Measurements from ENCODE around the gene MAX.
A peak's percentile ranks its signal among the peaks of the same experiment; 100 is the strongest.

The MAX gene

GRCh38 chr14:65110525-65110924 is 8.2 kb upstream of the MAX start:
- H3K4me1 ChIP-seq (ENCODE audit: control insufficient read depth, low read depth, low read length), result no peaks in the 10 kb centered on the region
- no peak overlapping the region for H2AK5ac ChIP-seq (ENCODE audit: low read length)
- no peak overlapping the region for H3K27ac ChIP-seq (ENCODE audit: low read depth, low read length)
- no peak overlapping the region for H2BK15ac ChIP-seq (replicated peaks; ENCODE audit: low read depth)
- peak; percentile 57 for DNase-seq
- no peak overlapping the region for H3K4me2 ChIP-seq (ENCODE audit: low read length)
- no peak overlapping the region for H4K5ac ChIP-seq (ENCODE audit: low read length)
- peak overlapping the region; percentile 7 for H3K56ac ChIP-seq (ENCODE audit: low read length)
- H3K23ac ChIP-seq (ENCODE audit: low read length), result no peak overlapping the region
- no CpG with 5 or more reads among the region's 5 CpGs for WGBS (ENCODE audit: extremely low coverage, insufficient coverage, low lambda C conversion rate)
- no peaks in the 10 kb centered on the region for H3K27me3 ChIP-seq (ENCODE audit: insufficient read depth, low read length, poor library complexity)
- no peaks in the 10 kb centered on the region for H3K36me3 ChIP-seq (ENCODE audit: control insufficient read depth, insufficient read depth, low read length)
- H3K4me3 ChIP-seq (ENCODE audit: low read length), result no peak overlapping the region
- no peak overlapping the region for H3K4ac ChIP-seq (ENCODE audit: low read depth, low read length)
- no peaks in the 10 kb centered on the region for H3K79me2 ChIP-seq (ENCODE audit: control insufficient read depth, insufficient read depth, low read length)
- H3K79me1 ChIP-seq (ENCODE audit: low read length), result no peaks in the 10 kb centered on the region
- H2BK5ac ChIP-seq (ENCODE audit: low read length), result no peak overlapping the region
- H3K9ac ChIP-seq (ENCODE audit: low read length), result no peak overlapping the region
- no peak overlapping the region for H2BK120ac ChIP-seq (ENCODE audit: low read depth, low read length)
- no peak overlapping the region for H4K8ac ChIP-seq (ENCODE audit: low read depth, low read length)
- H3K18ac ChIP-seq (ENCODE audit: low read length), result no peak overlapping the region

DNA sequence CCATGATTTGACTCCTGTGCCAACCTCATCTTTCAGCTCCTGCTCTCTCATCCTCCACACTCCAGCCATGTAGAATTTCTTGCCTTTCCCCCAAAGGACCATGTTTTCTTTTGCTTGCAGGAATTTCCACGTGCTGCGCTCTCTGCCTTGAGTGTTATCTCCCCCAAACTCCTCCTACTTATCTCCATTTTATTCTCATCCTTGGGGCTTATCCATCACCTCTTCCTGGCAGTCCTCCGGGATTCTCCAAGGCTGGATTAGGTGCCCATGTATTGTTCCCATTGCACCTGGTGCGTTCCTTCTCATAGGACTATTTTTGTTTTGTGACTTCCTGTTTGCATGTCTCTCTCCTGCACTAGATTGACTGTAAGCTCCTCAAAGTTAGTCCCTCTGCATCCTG is 7.0 kb upstream of the MAX start:
- Histone ChIP-seq H3K4me2 (ENCODE audit: low read length) (no peak overlapping the region), H2BK5ac (ENCODE audit: low read length) (no peak overlapping the region), H3K79me2 (ENCODE audit: control insufficient read depth, insufficient read depth, low read length) (no peaks in the 10 kb centered on the region), H4K8ac (ENCODE audit: low read depth, low read length) (no peak overlapping the region), H3K18ac (ENCODE audit: low read length) (no peak overlapping the region), H3K36me3 (ENCODE audit: control insufficient read depth, insufficient read depth, low read length) (no peaks in the 10 kb centered on the region), H4K5ac (ENCODE audit: low read length) (no peak overlapping the region), H3K4me1 (ENCODE audit: control insufficient read depth, low read depth, low read length) (no peaks in the 10 kb centered on the region), H3K79me1 (ENCODE audit: low read length) (no peaks in the 10 kb centered on the region), H3K4ac (ENCODE audit: low read depth, low read length) (no peak overlapping the region), H3K4me3 (ENCODE audit: low read length) (no peak overlapping the region), H3K9ac (ENCODE audit: low read length) (no peak overlapping the region), H3K23ac (ENCODE audit: low read length) (no peak overlapping the region), H2BK15ac (replicated peaks; ENCODE audit: low read depth) (no peak overlapping the region), H3K27ac (ENCODE audit: low read depth, low read length) (no peak overlapping the region), H2AK5ac (ENCODE audit: low read length) (no peak overlapping the region), H3K27me3 (ENCODE audit: insufficient read depth, low read length, poor library complexity) (no peaks in the 10 kb centered on the region), H2BK120ac (ENCODE audit: low read depth, low read length) (no peak overlapping the region), H3K56ac (ENCODE audit: low read length) (no peak overlapping the region)
- no CpG with 5 or more reads among the region's 4 CpGs for WGBS (ENCODE audit: extremely low coverage, insufficient coverage, low lambda C conversion rate)
- no peak for DNase-seq

DNA sequence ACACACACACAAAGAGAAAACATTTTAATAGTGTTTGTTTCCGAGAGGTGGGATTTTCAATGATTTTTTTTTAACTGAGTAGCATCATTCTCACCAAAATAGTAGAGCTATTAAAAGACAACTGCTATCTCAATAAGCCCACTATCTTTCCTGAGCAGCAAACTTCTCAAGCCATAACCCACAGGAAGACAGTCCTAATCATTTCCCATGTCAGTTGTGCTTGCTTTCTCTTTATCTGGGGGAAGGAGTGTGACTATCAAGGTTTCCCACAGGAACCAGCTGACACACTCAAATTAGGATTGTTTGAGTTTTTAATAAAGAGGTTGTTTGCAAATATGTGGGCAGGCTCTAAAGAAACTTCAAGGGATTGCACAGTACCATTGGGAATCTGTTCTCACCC is 4.9 kb upstream of the MAX start:
- no peak overlapping the region for H3K56ac ChIP-seq (ENCODE audit: low read length)
- no peak overlapping the region for H3K18ac ChIP-seq (ENCODE audit: low read length)
- H4K8ac ChIP-seq (ENCODE audit: low read depth, low read length), result no peak overlapping the region
- no peak overlapping the region for H3K4me3 ChIP-seq (ENCODE audit: low read length)
- no peak overlapping the region for H2AK5ac ChIP-seq (ENCODE audit: low read length)
- H2BK5ac ChIP-seq (ENCODE audit: low read length), result no peak overlapping the region
- no peaks in the 10 kb centered on the region for H3K4me1 ChIP-seq (ENCODE audit: control insufficient read depth, low read depth, low read length)
- H3K4me2 ChIP-seq (ENCODE audit: low read length), result no peak overlapping the region
- H3K23ac ChIP-seq (ENCODE audit: low read length), result peak overlapping the region; percentile 68
- H3K27me3 ChIP-seq (ENCODE audit: insufficient read depth, low read length, poor library complexity), result no peaks in the 10 kb centered on the region
- H3K79me1 ChIP-seq (ENCODE audit: low read length), result no peaks in the 10 kb centered on the region
- no peak for DNase-seq
- H3K27ac ChIP-seq (ENCODE audit: low read depth, low read length), result no peak overlapping the region
- no peaks in the 10 kb centered on the region for H3K79me2 ChIP-seq (ENCODE audit: control insufficient read depth, insufficient read depth, low read length)
- WGBS (ENCODE audit: extremely low coverage, insufficient coverage, low lambda C conversion rate), result no CpG with 5 or more reads among the region's 1 CpG
- H4K5ac ChIP-seq (ENCODE audit: low read length), result no peak overlapping the region
- H3K36me3 ChIP-seq (ENCODE audit: control insufficient read depth, insufficient read depth, low read length), result no peaks in the 10 kb centered on the region
- H3K4ac ChIP-seq (ENCODE audit: low read depth, low read length), result no peak overlapping the region
- H3K9ac ChIP-seq (ENCODE audit: low read length), result no peak overlapping the region
- H2BK15ac ChIP-seq (replicated peaks; ENCODE audit: low read depth), result no peak overlapping the region
- no peak overlapping the region for H2BK120ac ChIP-seq (ENCODE audit: low read depth, low read length)

DNA sequence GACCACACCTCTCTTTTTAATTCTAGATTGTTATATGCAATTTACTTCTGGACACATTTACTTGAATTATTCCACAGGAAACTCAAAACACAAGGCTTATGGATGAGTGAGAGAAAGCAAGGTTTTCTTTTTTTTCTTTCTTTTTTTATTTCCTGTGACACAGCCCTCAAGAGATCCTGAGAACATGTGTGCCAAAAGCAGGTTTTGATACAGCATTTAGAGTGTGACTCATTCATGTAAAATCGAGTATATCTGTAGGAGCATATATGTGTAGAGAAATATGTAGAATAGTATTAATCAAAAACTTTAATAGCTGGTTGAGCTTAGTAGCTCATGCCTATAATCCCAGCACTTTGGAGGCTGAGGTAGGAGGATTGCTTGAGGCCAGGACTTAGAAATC is 4.4 kb upstream of the MAX start:
- WGBS (ENCODE audit: extremely low coverage, insufficient coverage, low lambda C conversion rate), result no CpG with 5 or more reads among the region's 1 CpG
- no peaks in the 10 kb centered on the region for H3K4me1 ChIP-seq (ENCODE audit: control insufficient read depth, low read depth, low read length)

GRCh38 chr14:65106316-65106715 is 4.0 kb upstream of the MAX start:
- no peaks in the 10 kb centered on the region for H3K27me3 ChIP-seq (ENCODE audit: insufficient read depth, low read length, poor library complexity)
- no peak overlapping the region for H4K8ac ChIP-seq (ENCODE audit: low read depth, low read length)
- no peak overlapping the region for H3K4me3 ChIP-seq (ENCODE audit: low read length)
- no peak overlapping the region for H3K27ac ChIP-seq (ENCODE audit: low read depth, low read length)
- no peak overlapping the region for H3K4me2 ChIP-seq (ENCODE audit: low read length)
- no peak overlapping the region for H3K18ac ChIP-seq (ENCODE audit: low read length)
- no peak overlapping the region for H3K9ac ChIP-seq (ENCODE audit: low read length)
- H4K5ac ChIP-seq (ENCODE audit: low read length), result no peak overlapping the region
- WGBS (ENCODE audit: extremely low coverage, insufficient coverage, low lambda C conversion rate), result no CpG with 5 or more reads among the region's 4 CpGs
- no peak overlapping the region for H3K4ac ChIP-seq (ENCODE audit: low read depth, low read length)
- H3K4me1 ChIP-seq (ENCODE audit: control insufficient read depth, low read depth, low read length), result no peaks in the 10 kb centered on the region
- peaks cover 3% of the 10 kb centered on the region for H3K79me2 ChIP-seq (ENCODE audit: control insufficient read depth, insufficient read depth, low read length)
- H2BK15ac ChIP-seq (replicated peaks; ENCODE audit: low read depth), result no peak overlapping the region
- no peak overlapping the region for H3K23ac ChIP-seq (ENCODE audit: low read length)
- H3K79me1 ChIP-seq (ENCODE audit: low read length), result no peaks in the 10 kb centered on the region
- no peak overlapping the region for H2AK5ac ChIP-seq (ENCODE audit: low read length)
- DNase-seq, result no peak
- no peaks in the 10 kb centered on the region for H3K36me3 ChIP-seq (ENCODE audit: control insufficient read depth, insufficient read depth, low read length)
- no peak overlapping the region for H2BK5ac ChIP-seq (ENCODE audit: low read length)
- no peak overlapping the region for H3K56ac ChIP-seq (ENCODE audit: low read length)
- H2BK120ac ChIP-seq (ENCODE audit: low read depth, low read length), result no peak overlapping the region

More for the DNA sequence above, 4.4 kb upstream of the MAX start:
- no peak overlapping the region for H2AK5ac ChIP-seq (ENCODE audit: low read length)
- no peak overlapping the region for H3K4ac ChIP-seq (ENCODE audit: low read depth, low read length)
- no peak overlapping the region for H3K18ac ChIP-seq (ENCODE audit: low read length)
- H3K4me2 ChIP-seq (ENCODE audit: low read length), result no peak overlapping the region
- no peak overlapping the region for H2BK120ac ChIP-seq (ENCODE audit: low read depth, low read length)
- no peak overlapping the region for H3K27ac ChIP-seq (ENCODE audit: low read depth, low read length)
- DNase-seq, result no peak
- no peak overlapping the region for H4K5ac ChIP-seq (ENCODE audit: low read length)
- no peak overlapping the region for H3K23ac ChIP-seq (ENCODE audit: low read length)
- H2BK15ac ChIP-seq (replicated peaks; ENCODE audit: low read depth), result no peak overlapping the region
- no peak overlapping the region for H3K56ac ChIP-seq (ENCODE audit: low read length)
- H4K8ac ChIP-seq (ENCODE audit: low read depth, low read length), result no peak overlapping the region
- no peak overlapping the region for H3K9ac ChIP-seq (ENCODE audit: low read length)
- H3K4me3 ChIP-seq (ENCODE audit: low read length), result no peak overlapping the region
- no peaks in the 10 kb centered on the region for H3K36me3 ChIP-seq (ENCODE audit: control insufficient read depth, insufficient read depth, low read length)
- no peaks in the 10 kb centered on the region for H3K79me1 ChIP-seq (ENCODE audit: low read length)
- peaks cover 2% of the 10 kb centered on the region for H3K79me2 ChIP-seq (ENCODE audit: control insufficient read depth, insufficient read depth, low read length)
- no peaks in the 10 kb centered on the region for H3K27me3 ChIP-seq (ENCODE audit: insufficient read depth, low read length, poor library complexity)
- H2BK5ac ChIP-seq (ENCODE audit: low read length), result no peak overlapping the region

- H3K27me3 ChIP-seq (ENCODE audit: insufficient read depth, low read length, poor library complexity), result no peaks in the 10 kb centered on the region
- H4K8ac ChIP-seq (ENCODE audit: low read depth, low read length), result no peak overlapping the region
- peaks cover 9% of the 10 kb centered on the region for H3K79me2 ChIP-seq (ENCODE audit: control insufficient read depth, insufficient read depth, low read length)
- no peak overlapping the region for H2BK15ac ChIP-seq (replicated peaks; ENCODE audit: low read depth)
- H3K4me3 ChIP-seq (ENCODE audit: low read length), result no peak overlapping the region
- H3K4me2 ChIP-seq (ENCODE audit: low read length), result no peak overlapping the region
- no peak for DNase-seq
- peaks cover under 1% of the 10 kb centered on the region for H3K79me1 ChIP-seq (ENCODE audit: low read length)
- H4K5ac ChIP-seq (ENCODE audit: low read length), result no peak overlapping the region
- no peaks in the 10 kb centered on the region for H3K36me3 ChIP-seq (ENCODE audit: control insufficient read depth, insufficient read depth, low read length)
- H3K23ac ChIP-seq (ENCODE audit: low read length), result no peak overlapping the region
- no peak overlapping the region for H2BK5ac ChIP-seq (ENCODE audit: low read length)
- H3K18ac ChIP-seq (ENCODE audit: low read length), result no peak overlapping the region
- H3K27ac ChIP-seq (ENCODE audit: low read depth, low read length), result no peak overlapping the region
- no peak overlapping the region for H2BK120ac ChIP-seq (ENCODE audit: low read depth, low read length)
- H2AK5ac ChIP-seq (ENCODE audit: low read length), result no peak overlapping the region
- WGBS (ENCODE audit: extremely low coverage, insufficient coverage, low lambda C conversion rate), result no CpG with 5 or more reads among the region's 3 CpGs
- H3K9ac ChIP-seq (ENCODE audit: low read length), result no peak overlapping the region
- no peaks in the 10 kb centered on the region for H3K4me1 ChIP-seq (ENCODE audit: control insufficient read depth, low read depth, low read length)
- H3K4ac ChIP-seq (ENCODE audit: low read depth, low read length), result no peak overlapping the region
- no peak overlapping the region for H3K56ac ChIP-seq (ENCODE audit: low read length)
These were observed 2.5 kb upstream of the MAX start for GRCh38 chr14:65104791-65105190.

Measured in mesendoderm (in vitro differentiated cells).